GM10847 (cell line): ENCODE measurements around the gene SMG6.

Source experiments
- POLR2A ChIP-seq: IDR thresholded peaks from 2 replicates; pipeline ENCODE4 v1.6.1; 2011; ENCODE audit not compliant: insufficient read length; ENCODE audit errors: extremely low read depth

Gene SMG6

GRCh38 chr17:2230877-2231276 is 72.7 kb downstream of the SMG6 start:
- TF ChIP-seq POLR2A = no peak

- TF ChIP-seq POLR2A = no peak
Observed at GRCh38 chr17:2227025-2227699, 76.4 kb downstream of the SMG6 start.

GRCh38 chr17:2223617-2223927 is 80.0 kb downstream of the SMG6 start:
- TF ChIP-seq POLR2A = no peak

GRCh38 chr17:2222901-2223616 is 80.5 kb downstream of the SMG6 start:
- TF ChIP-seq POLR2A = no peak

GRCh38 chr17:2222301-2222700 is 81.3 kb downstream of the SMG6 start:
- TF ChIP-seq POLR2A = no peak

GRCh38 chr17:2218426-2218825 is 85.2 kb downstream of the SMG6 start:
- TF ChIP-seq POLR2A = no peak

GRCh38 chr17:2215616-2216364 is 87.8 kb downstream of the SMG6 start:
- TF ChIP-seq POLR2A = peak; percentile 71

GRCh38 chr17:2214929-2215615 is 88.5 kb downstream of the SMG6 start:
- no peak for TF ChIP-seq POLR2A

- no peak for TF ChIP-seq POLR2A
Observed at GRCh38 chr17:2214047-2214928, 89.3 kb downstream of the SMG6 start.

GRCh38 chr17:2213291-2213960 is 90.2 kb downstream of the SMG6 start:
- TF ChIP-seq POLR2A = no peak

GRCh38 chr17:2212400-2212981 is 91.1 kb downstream of the SMG6 start:
- no peak for TF ChIP-seq POLR2A

- no peak for TF ChIP-seq POLR2A
Observed at GRCh38 chr17:2211661-2212399, 91.8 kb downstream of the SMG6 start.

GRCh38 chr17:2210726-2211125 is 92.9 kb downstream of the SMG6 start:
- no peak for TF ChIP-seq POLR2A
